Epithelial cell of esophagus (primary cell): ENCODE results near the gene PHLDA3.

Experiments
- DNase-seq: peaks from one replicate; pipeline ENCODE4 v3.0.0; 2010; ENCODE audit warnings: low read depth
- H3K4me3 ChIP-seq: 2 replicates; pipeline ENCODE4 v1.5.1; 2011; ENCODE audit warnings: mild to moderate bottlenecking, low read length, control low read depth
- CTCF ChIP-seq: IDR thresholded peaks from 2 replicates; pipeline ENCODE4 v1.5.1; 2011; ENCODE audit warnings: low read depth, mild to moderate bottlenecking, low read length, control low read depth, inconsistent platforms; ENCODE audit not compliant: insufficient read depth; ENCODE audit errors: missing control alignments

Gene PHLDA3

DNA sequence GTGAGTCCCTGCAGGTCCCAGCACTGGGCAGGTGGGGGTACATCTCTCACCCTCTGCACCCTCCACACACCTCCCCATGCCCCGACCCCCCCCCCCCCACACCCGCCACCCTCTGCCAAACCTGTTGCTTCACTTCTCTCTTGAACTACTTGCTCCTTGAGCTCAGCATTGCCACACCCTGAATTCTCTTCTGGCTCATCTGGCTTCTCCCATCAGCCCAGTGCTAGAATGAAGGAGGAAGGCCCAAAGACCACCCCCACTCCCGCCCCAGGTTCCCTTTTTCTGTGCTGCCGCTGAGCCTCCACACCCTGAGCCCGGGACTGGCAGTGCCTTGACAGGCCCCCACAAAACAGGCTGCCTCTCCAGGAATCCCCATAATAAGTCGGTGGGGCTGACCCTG lies 41.0 kb downstream of the PHLDA3 start:
- peak; percentile 32 for DNase-seq
- TF ChIP-seq CTCF = no peak
- no peak overlapping the region for H3K4me3 ChIP-seq

DNA sequence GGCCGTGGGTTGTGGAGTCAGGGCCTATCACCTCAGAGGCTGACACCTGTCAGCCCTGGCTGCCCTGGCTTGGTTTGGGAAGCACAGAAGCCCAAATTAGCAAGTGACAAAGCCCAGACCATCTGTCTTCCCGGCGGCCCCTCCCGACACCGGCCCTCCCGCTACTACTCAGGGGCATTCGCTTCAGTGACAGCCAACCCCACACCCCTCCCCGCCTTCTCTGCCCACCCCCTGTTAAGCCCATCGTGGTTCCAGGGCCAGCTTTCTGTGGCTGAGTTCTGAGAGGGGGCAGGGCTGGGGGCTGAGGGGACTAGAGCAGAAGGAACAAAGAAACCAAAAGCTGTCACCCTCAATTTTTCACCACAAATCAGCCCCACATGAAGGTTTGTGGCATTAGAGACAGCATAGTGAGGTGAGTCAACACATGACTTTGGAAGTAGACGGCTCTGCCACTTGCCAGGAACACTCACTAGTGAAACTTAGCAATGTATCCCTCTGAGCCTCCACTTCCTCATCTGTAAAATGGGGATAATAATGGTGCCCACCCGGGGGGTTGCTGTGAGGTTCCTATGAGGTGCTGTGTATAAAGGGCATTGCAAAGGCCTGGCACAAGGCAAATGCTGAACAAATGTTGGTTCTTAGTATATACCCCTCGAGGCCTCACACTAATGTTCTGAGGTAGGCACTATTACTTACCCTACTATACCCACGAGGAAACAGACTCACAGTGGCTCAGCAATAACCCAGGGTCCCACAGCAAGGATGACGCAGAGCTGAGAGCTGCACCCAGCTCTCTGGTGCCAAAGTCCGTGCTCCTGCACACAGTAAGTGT lies 42.3 kb downstream of the PHLDA3 start:
- H3K4me3 ChIP-seq = no peak overlapping the region
- no peak for DNase-seq
- no peak for TF ChIP-seq CTCF

- DNase-seq = no peak
- TF ChIP-seq CTCF = no peak
- no peak overlapping the region for H3K4me3 ChIP-seq
Observed at GRCh38 chr1:201424146-201424545, 44.8 kb downstream of the PHLDA3 start.

- no peak overlapping the region for H3K4me3 ChIP-seq
- DNase-seq = no peak
- TF ChIP-seq CTCF = no peak
Observed at GRCh38 chr1:201423655-201424054, 45.3 kb downstream of the PHLDA3 start.

- TF ChIP-seq CTCF = no peak
- no peak overlapping the region for H3K4me3 ChIP-seq
- DNase-seq = no peak
Observed at GRCh38 chr1:201422436-201423030, 46.5 kb downstream of the PHLDA3 start.

DNA sequence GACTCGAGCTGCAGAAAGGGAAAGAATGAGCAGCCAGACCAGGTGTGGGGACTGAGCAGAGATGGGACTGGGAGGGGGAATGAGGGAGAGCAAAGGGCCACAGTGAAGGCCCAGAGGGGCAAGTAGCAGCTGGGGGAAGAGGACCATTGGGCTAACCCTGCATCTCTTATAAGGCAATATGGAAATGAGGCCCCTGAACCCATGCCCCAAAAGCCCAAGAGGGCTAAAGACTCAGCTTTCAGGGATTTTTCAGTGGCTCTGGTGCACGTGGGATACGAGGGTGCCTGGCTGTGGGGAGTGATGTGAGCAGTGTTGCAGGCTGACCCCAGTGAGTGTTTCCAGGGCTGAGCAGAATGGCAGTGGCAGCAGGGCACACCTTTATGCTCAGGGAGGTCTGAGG lies 47.0 kb downstream of the PHLDA3 start:
- no peak for DNase-seq
- no peak overlapping the region for H3K4me3 ChIP-seq
- no peak for TF ChIP-seq CTCF
